Keratinocyte (primary cell): Measurements from ENCODE around the gene FBXO46. TPM values are rescaled to one million over a fixed set of nuclear protein-coding genes. Genes with fewer than 3 reads are reported as not detected.

Experiments
- DNase-seq: peaks from one replicate; pipeline ENCODE4 v3.0.0-alpha.2; 2011; ENCODE audit warnings: low read depth, missing footprints, low spot score
- FAIRE-seq: peaks from 2 replicates; lab custom pipeline; 2011; peaks lifted over from hg19 to GRCh38; lab: Jason Lieb, UNC
- H2AFZ ChIP-seq: 2 replicates; pipeline ENCODE4 v1.6.0; 2012; ENCODE audit warnings: low read length, control low read depth, inconsistent platforms; ENCODE audit not compliant: control insufficient read depth
- H3K27ac ChIP-seq: 2 replicates; pipeline ENCODE4 v1.5.1; 2011; ENCODE audit warnings: low read length; ENCODE audit not compliant: control insufficient read depth, insufficient read depth
- H3K27me3 ChIP-seq: 3 replicates; pipeline ENCODE4 v1.6.0; 2011; ENCODE audit warnings: low read length; ENCODE audit not compliant: control insufficient read depth, insufficient read depth; ENCODE audit errors: extremely low read depth
- H3K36me3 ChIP-seq, 2 experiments: 2 replicates in 1 of 2; 3 replicates in 1 of 2; pipeline ENCODE4 v1.5.1; 2011; ENCODE audit warnings: low read length in 2 of 2, mild to moderate bottlenecking in 1 of 2; ENCODE audit not compliant: control insufficient read depth in 2 of 2, insufficient read depth in 2 of 2; ENCODE audit errors: extremely low read depth in 1 of 2
- H3K4me1 ChIP-seq: 3 replicates; pipeline ENCODE4 v1.5.1; 2011; ENCODE audit warnings: low read length; ENCODE audit not compliant: control insufficient read depth, insufficient read depth; ENCODE audit errors: extremely low read depth
- H3K4me2 ChIP-seq: 3 replicates; pipeline ENCODE4 v1.6.0; 2011; ENCODE audit warnings: low read depth, low read length; ENCODE audit not compliant: control insufficient read depth, insufficient read depth; ENCODE audit errors: extremely low read depth
- H3K4me3 ChIP-seq, 3 experiments: fragments of 200-600 bp in 1 of 3; sonication (generic) in 1 of 3; 2 replicates in 2 of 3; 3 replicates in 1 of 3; pipeline ENCODE4 v1.5.1; 2011 to 2016; ENCODE audit warnings: low read length in 3 of 3, mild to moderate bottlenecking in 3 of 3, control low read depth in 2 of 3, inconsistent platforms in 1 of 3, low read depth in 1 of 3, mixed read lengths in 1 of 3, mixed run types in 1 of 3, moderate library complexity in 1 of 3; ENCODE audit not compliant: control insufficient read depth in 2 of 3, insufficient read depth in 2 of 3; ENCODE audit errors: extremely low read depth in 1 of 3
- H3K79me2 ChIP-seq: 2 replicates; pipeline ENCODE4 v1.6.0; 2012; ENCODE audit warnings: low read length; ENCODE audit not compliant: control insufficient read depth, insufficient read depth
- H3K9ac ChIP-seq: 3 replicates; pipeline ENCODE4 v1.6.0; 2011; ENCODE audit warnings: low read length; ENCODE audit not compliant: control insufficient read depth, insufficient read depth; ENCODE audit errors: extremely low read depth
- H3K9me1 ChIP-seq: 3 replicates; pipeline ENCODE4 v1.6.0; 2011; ENCODE audit warnings: low read length; ENCODE audit not compliant: control insufficient read depth, insufficient read depth; ENCODE audit errors: extremely low read depth
- H3K9me3 ChIP-seq: 2 replicates; pipeline ENCODE4 v1.5.1; 2012; ENCODE audit warnings: low read depth, low read length; ENCODE audit not compliant: control insufficient read depth
- H4K20me1 ChIP-seq: 3 replicates; pipeline ENCODE4 v1.6.0; 2011; ENCODE audit warnings: low read length; ENCODE audit not compliant: control insufficient read depth, insufficient read depth; ENCODE audit errors: extremely low read depth
- EZH2 ChIP-seq: IDR thresholded peaks from one replicate; pipeline ENCODE4 v1.6.1; 2012; ENCODE audit warnings: inconsistent platforms, mild to moderate bottlenecking, low read length, moderate library complexity
- dilution Hi-C: fragments of 300-500 bp; cut with MboI; formaldehyde crosslinking; loops from one replicate; pipeline ENCODE4 v1.7.0; 2020; ENCODE audit warnings: low sequenced_read_pairs; ENCODE audit not compliant: extremely low pct_ligation_motif_present
- polyA plus RNA-seq, 5 experiments: library from polyadenylated mRNA; depleted of rRNA in 3 of 5; stranded (reverse) in 3 of 5; stranded (forward) in 1 of 5; unstranded in 1 of 5; fragments of >200 nt; gene quantifications; 1 replicate in 1 of 5; 2 replicates in 3 of 5; 3 replicates in 1 of 5; pipeline versions ENCODE4 v1.2.1 to v1.2.3, GENCODE V29; 2011 to 2012; ENCODE audit warnings: missing spikeins in 2 of 5, low read depth in 1 of 5, low replicate concordance in 1 of 5
- TF ChIP-seq, protein P1 (sequence below), 3 experiments: IDR thresholded peaks in 1 of 3; conservative IDR thresholded peaks in 1 of 3; optimal IDR thresholded peaks in 1 of 3; 2 replicates in 2 of 3; 3 replicates in 1 of 3; pipeline versions ENCODE3 to v1.5.1; 2011; ENCODE audit warnings: low read length in 3 of 3, mild to moderate bottlenecking in 3 of 3, moderate library complexity in 2 of 3, control low read depth in 1 of 3, inconsistent platforms in 1 of 3; ENCODE audit not compliant: insufficient read depth in 2 of 3; ENCODE audit errors: extremely low read depth in 1 of 3

Gene FBXO46
- polyA plus RNA-seq, 1 donor (not counting 4 experiments of a cell fraction or from before 2014, with no cell fraction given), result 2.1 TPM

DNA sequence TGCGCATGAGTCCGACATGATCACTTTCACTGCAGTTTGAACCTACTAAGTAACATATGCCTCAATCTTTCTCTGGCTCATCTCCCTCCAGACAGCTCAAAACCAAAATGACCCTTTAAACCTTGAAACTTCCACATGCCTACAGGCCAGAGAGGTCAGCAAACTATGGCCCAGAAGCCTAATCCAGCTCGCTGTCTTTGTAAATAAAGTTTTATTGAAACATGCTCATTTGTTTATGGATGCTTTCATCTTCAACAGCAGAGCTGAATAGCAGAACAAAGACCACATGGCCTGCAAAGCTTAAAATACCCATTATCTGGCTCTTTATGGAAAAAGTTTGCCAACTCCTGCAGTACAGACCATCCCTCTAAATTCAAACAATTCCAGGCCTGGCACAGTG lies 15.6 kb downstream of the FBXO46 start:
- DNase-seq, result no peak
- Histone ChIP-seq H4K20me1 (no peaks in the 10 kb centered on the region), H3K36me3 (peaks cover 18 to 22% of the 10 kb centered on the region in 2 experiments), H3K27ac (no peak overlapping the region), H3K4me1 (peaks cover 15% of the 10 kb centered on the region), H3K27me3 (no peaks in the 10 kb centered on the region), H3K9ac (no peak overlapping the region), H3K9me3 (no peaks in the 10 kb centered on the region), H3K79me2 (peaks cover 57% of the 10 kb centered on the region), H2AFZ (no peak overlapping the region), H3K9me1 (no peaks in the 10 kb centered on the region), H3K4me3 (no peak overlapping the region), H3K4me2 (no peak overlapping the region)
- dilution Hi-C loops, result no loop called here
- no peak for FAIRE-seq
- TF ChIP-seq, protein P1, sequence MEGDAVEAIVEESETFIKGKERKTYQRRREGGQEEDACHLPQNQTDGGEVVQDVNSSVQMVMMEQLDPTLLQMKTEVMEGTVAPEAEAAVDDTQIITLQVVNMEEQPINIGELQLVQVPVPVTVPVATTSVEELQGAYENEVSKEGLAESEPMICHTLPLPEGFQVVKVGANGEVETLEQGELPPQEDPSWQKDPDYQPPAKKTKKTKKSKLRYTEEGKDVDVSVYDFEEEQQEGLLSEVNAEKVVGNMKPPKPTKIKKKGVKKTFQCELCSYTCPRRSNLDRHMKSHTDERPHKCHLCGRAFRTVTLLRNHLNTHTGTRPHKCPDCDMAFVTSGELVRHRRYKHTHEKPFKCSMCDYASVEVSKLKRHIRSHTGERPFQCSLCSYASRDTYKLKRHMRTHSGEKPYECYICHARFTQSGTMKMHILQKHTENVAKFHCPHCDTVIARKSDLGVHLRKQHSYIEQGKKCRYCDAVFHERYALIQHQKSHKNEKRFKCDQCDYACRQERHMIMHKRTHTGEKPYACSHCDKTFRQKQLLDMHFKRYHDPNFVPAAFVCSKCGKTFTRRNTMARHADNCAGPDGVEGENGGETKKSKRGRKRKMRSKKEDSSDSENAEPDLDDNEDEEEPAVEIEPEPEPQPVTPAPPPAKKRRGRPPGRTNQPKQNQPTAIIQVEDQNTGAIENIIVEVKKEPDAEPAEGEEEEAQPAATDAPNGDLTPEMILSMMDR (optimal IDR thresholded peaks at IDR 0.05 in 1 of 3, IDR thresholded peaks at IDR 0.05 in 1 of 3, conservative IDR thresholded peaks at IDR 0.05 in 1 of 3; ENCODE audit: extremely low read depth in 1 of 3, insufficient read depth in 2 of 3, low read length in 3 of 3), result no peak
- no peak for TF ChIP-seq EZH2

DNA sequence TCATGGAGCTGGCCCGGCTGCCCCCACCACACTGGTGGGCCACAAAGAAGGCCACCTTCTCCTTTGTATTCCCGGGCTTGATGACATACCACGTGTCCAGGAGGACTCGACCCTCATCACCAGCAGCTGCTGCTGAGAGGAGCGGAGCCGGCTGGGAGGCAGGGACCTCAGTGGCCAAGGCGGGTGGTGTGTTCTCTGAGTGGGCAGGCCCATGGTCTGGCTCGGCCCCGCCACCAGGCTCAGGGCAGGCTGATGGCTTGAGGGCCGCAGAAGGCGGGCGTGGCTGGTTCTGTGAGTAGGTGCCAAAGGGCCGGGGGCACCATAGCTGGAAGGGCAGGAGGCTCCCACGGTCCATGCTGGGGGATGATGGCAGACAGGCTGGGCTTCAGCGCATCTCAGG lies 17.6 kb downstream of the FBXO46 start:
- no peak for TF ChIP-seq EZH2
- TF ChIP-seq, protein P1 (optimal IDR thresholded peaks at IDR 0.05 in 1 of 3, IDR thresholded peaks at IDR 0.05 in 1 of 3, conservative IDR thresholded peaks at IDR 0.05 in 1 of 3; ENCODE audit: extremely low read depth in 1 of 3, insufficient read depth in 2 of 3, low read length in 3 of 3), result no peak
- H3K4me1 ChIP-seq, result peaks cover 11% of the 10 kb centered on the region
- H3K27me3 ChIP-seq, result no peaks in the 10 kb centered on the region
- H3K4me2 ChIP-seq, result no peak overlapping the region
- H3K9ac ChIP-seq, result no peak overlapping the region
- H3K9me1 ChIP-seq, result no peaks in the 10 kb centered on the region
- H3K27ac ChIP-seq, result no peak overlapping the region
- H2AFZ ChIP-seq, result no peak overlapping the region
- no peak for DNase-seq
- H4K20me1 ChIP-seq, result no peaks in the 10 kb centered on the region
- dilution Hi-C loops, result no loop called here
- H3K36me3 ChIP-seq, result peaks cover 14 to 19% of the 10 kb centered on the region in 2 experiments
- H3K4me3 ChIP-seq, result no peak overlapping the region
- FAIRE-seq, result no peak
- H3K9me3 ChIP-seq, result no peaks in the 10 kb centered on the region
- H3K79me2 ChIP-seq, result peaks cover 40% of the 10 kb centered on the region
